ENCODE data around the gene JUNB. TPM values are rescaled to one million over a fixed set of nuclear protein-coding genes. Genes with fewer than 3 reads are reported as not detected.

Gene JUNB
- total and polyA plus RNA-seq, 2 of the 4 experiments (the other 2 are of a cell fraction) = 20.8 to 109 TPM

DNA sequence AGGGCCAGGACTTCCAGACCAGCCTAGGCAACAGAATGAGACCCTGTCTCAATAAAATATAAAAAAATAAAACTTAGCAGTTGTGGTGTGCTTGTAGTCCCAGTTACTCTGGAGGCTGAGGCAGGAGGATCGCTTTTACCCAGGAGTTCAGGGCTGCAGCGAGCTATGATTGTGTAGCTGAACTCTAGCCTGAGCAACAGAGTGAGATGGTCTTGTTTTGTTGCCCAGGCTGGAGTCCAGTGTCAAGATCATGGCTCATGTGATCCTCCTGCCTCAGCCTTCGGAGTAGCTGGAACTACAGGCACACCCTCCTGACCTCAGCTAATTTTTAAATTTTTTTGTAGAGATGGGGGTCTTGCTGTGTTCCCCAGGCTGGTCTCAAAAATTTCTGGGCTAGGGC lies 4.3 kb upstream of the JUNB start:
- Histone ChIP-seq H2BK5ac (ENCODE audit: low read depth, low read length, poor library complexity, severe bottlenecking) (no peak overlapping the region), H3K23ac (ENCODE audit: low read depth, low read length) (no peak overlapping the region), H3K4me3 (ENCODE audit: insufficient read depth, low read depth, low read length) (no peak overlapping the region), H2BK15ac (ENCODE audit: low read depth, low read length) (peak overlapping the region; percentile 53; the same call in 1 of the 3 replicates), H3K79me1 (ENCODE audit: low read depth in 1 of 2, low read length in 2 of 2) (peaks cover 0 to 38% of the 10 kb centered on the region in 2 experiments; a peak in 2 of 4 replicates), H3K18ac (ENCODE audit: low read depth, low read length) (no peak overlapping the region), H3K56ac (ENCODE audit: extremely low read depth, insufficient read depth, low read length) (no peak overlapping the region), H3K27me3 (ENCODE audit: control insufficient read depth, insufficient read depth, low read length) (no peaks in the 10 kb centered on the region), H3K14ac (replicated peaks; ENCODE audit: low read depth, low read length) (no peak overlapping the region), H4K91ac (ENCODE audit: insufficient read depth, low read depth, low read length) (no peak overlapping the region), H4K20me1 (ENCODE audit: insufficient read depth, low read length) (peaks cover 10% of the 10 kb centered on the region), H4K5ac (ENCODE audit: low read depth, low read length) (no peak overlapping the region), H2AK9ac (replicated peaks; ENCODE audit: low read depth, low read length, poor library complexity) (no peak overlapping the region), H2BK20ac (ENCODE audit: low read depth, low read length) (peak overlapping the region; percentile 15; the same call in 1 of the 2 replicates), H3K9me3 (ENCODE audit: control insufficient read depth, insufficient read depth, low read length) (no peaks in the 10 kb centered on the region), H3K4me2 (ENCODE audit: low read depth, low read length) (no peak overlapping the region), H3K4me1 (ENCODE audit: control insufficient read depth, insufficient read depth, low read length) (peaks cover 51% of the 10 kb centered on the region), H3K9ac (ENCODE audit: low read depth, low read length) (no peak overlapping the region), H3K4ac (ENCODE audit: low read depth, low read length) (no peak overlapping the region), H3K36me3 (ENCODE audit: control insufficient read depth, insufficient read depth, low read length) (no peaks in the 10 kb centered on the region), H2BK120ac (ENCODE audit: low read depth, low read length) (no peak overlapping the region), H2AFZ (replicated peaks; ENCODE audit: low read length, poor library complexity) (no peak overlapping the region), H3K27ac (ENCODE audit: insufficient read depth, low read length) (no peak overlapping the region), H3K9me1 (ENCODE audit: insufficient read depth, low read length) (peaks cover 21% of the 10 kb centered on the region), H2AK5ac (ENCODE audit: low read depth, low read length) (peak overlapping the region; percentile 13; the same call in 1 of the 2 replicates), H4K8ac (ENCODE audit: low read depth in 2 of 2, low read length in 2 of 2) (no peak overlapping the region)
- DNase-seq (no peak), ATAC-seq (ENCODE audit: low read depth) (no peak)
- no TSS peak for BruUV-seq (replicated peaks)
- in situ Hi-C loops (cut with MboI; ENCODE audit: low sequenced_read_pairs) (loop anchor here (25.0 kb wide), 1 partner anchor 1050 kb away; no protein-coding TSS in a partner anchor), dilution Hi-C loops (cut with HindIII; ENCODE audit: low sequenced_read_pairs, unreplicated experiment) (no loop called here), intact Hi-C loops (cut with micrococcal nuclease) (no loop called here)
- POLR2A ChIA-PET (ENCODE audit: unreplicated experiment) = no interaction called here
- WGBS, 2 experiments (ENCODE audit: extremely low coverage in 2 of 2, insufficient read length in 1 of 2) = no CpG with 5 or more reads among the region's 3 CpGs
- CTCF ChIA-PET = interaction anchor here (0.6 kb wide), 1 partner anchor 10 kb away, joined by 3 read pairs; no protein-coding TSS in a partner anchor
- TF ChIP-seq MAFK (IDR thresholded peaks at IDR 0.05; ENCODE audit: low read depth, low read length) = no peak
- TF ChIP-seq MXI1 (IDR thresholded peaks at IDR 0.05; ENCODE audit: borderline replicate concordance, low read depth, low read length) = no peak
- TF ChIP-seq RCOR1 (IDR thresholded peaks at IDR 0.05; ENCODE audit: insufficient replicate concordance, low read length) = no peak
- no peak for TF ChIP-seq CHD1 (IDR thresholded peaks at IDR 0.05; ENCODE audit: low read depth, low read length)
- TF ChIP-seq RAD21 (IDR thresholded peaks at IDR 0.05; ENCODE audit: low read length) = no peak
- TF ChIP-seq RFX5 (IDR thresholded peaks at IDR 0.05; ENCODE audit: low read depth, low read length) = no peak
- TF ChIP-seq MAZ (IDR thresholded peaks at IDR 0.05; ENCODE audit: borderline replicate concordance, low read depth, low read length) = no peak
- TF ChIP-seq CEBPB (IDR thresholded peaks at IDR 0.05; ENCODE audit: low read depth, low read length) = no peak
- TF ChIP-seq, protein P1, sequence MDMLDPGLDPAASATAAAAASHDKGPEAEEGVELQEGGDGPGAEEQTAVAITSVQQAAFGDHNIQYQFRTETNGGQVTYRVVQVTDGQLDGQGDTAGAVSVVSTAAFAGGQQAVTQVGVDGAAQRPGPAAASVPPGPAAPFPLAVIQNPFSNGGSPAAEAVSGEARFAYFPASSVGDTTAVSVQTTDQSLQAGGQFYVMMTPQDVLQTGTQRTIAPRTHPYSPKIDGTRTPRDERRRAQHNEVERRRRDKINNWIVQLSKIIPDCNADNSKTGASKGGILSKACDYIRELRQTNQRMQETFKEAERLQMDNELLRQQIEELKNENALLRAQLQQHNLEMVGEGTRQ (IDR thresholded peaks at IDR 0.05; ENCODE audit: low read depth, low read length) = no peak
- no peak for TF ChIP-seq SMC3 (IDR thresholded peaks at IDR 0.05; ENCODE audit: low read depth, low read length)
- no peak for TF ChIP-seq POLR2A (IDR thresholded peaks at IDR 0.05; ENCODE audit: low read depth, low read length)
- TF ChIP-seq FOS (IDR thresholded peaks at IDR 0.05; ENCODE audit: low read depth, low read length) = no peak
- TF ChIP-seq, protein P2, sequence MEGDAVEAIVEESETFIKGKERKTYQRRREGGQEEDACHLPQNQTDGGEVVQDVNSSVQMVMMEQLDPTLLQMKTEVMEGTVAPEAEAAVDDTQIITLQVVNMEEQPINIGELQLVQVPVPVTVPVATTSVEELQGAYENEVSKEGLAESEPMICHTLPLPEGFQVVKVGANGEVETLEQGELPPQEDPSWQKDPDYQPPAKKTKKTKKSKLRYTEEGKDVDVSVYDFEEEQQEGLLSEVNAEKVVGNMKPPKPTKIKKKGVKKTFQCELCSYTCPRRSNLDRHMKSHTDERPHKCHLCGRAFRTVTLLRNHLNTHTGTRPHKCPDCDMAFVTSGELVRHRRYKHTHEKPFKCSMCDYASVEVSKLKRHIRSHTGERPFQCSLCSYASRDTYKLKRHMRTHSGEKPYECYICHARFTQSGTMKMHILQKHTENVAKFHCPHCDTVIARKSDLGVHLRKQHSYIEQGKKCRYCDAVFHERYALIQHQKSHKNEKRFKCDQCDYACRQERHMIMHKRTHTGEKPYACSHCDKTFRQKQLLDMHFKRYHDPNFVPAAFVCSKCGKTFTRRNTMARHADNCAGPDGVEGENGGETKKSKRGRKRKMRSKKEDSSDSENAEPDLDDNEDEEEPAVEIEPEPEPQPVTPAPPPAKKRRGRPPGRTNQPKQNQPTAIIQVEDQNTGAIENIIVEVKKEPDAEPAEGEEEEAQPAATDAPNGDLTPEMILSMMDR (conservative IDR thresholded peaks at IDR 0.05; ENCODE audit: low read depth, low read length) = no peak
- TF ChIP-seq BHLHE40 (IDR thresholded peaks at IDR 0.05; ENCODE audit: low read depth, low read length) = no peak
- TF ChIP-seq, protein P3, sequence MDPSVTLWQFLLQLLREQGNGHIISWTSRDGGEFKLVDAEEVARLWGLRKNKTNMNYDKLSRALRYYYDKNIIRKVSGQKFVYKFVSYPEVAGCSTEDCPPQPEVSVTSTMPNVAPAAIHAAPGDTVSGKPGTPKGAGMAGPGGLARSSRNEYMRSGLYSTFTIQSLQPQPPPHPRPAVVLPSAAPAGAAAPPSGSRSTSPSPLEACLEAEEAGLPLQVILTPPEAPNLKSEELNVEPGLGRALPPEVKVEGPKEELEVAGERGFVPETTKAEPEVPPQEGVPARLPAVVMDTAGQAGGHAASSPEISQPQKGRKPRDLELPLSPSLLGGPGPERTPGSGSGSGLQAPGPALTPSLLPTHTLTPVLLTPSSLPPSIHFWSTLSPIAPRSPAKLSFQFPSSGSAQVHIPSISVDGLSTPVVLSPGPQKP (IDR thresholded peaks at IDR 0.05; ENCODE audit: borderline replicate concordance, low read depth, low read length) = no peak
- no peak for TF ChIP-seq NFE2L2 (IDR thresholded peaks at IDR 0.05; ENCODE audit: low read depth, low read length)

Data from IMR-90 (cell line).